GM18909 (cell line): ENCODE data around the gene MSL3B.

Experiments used
- ATAC-seq: cut with Tn5 transposase; IDR thresholded peaks from one replicate; pipeline ENCODE4 v1.9.1; 2021; ENCODE audit warnings: mild to moderate bottlenecking; ENCODE audit not compliant: unreplicated experiment, poor library complexity

The MSL3B gene

DNA sequence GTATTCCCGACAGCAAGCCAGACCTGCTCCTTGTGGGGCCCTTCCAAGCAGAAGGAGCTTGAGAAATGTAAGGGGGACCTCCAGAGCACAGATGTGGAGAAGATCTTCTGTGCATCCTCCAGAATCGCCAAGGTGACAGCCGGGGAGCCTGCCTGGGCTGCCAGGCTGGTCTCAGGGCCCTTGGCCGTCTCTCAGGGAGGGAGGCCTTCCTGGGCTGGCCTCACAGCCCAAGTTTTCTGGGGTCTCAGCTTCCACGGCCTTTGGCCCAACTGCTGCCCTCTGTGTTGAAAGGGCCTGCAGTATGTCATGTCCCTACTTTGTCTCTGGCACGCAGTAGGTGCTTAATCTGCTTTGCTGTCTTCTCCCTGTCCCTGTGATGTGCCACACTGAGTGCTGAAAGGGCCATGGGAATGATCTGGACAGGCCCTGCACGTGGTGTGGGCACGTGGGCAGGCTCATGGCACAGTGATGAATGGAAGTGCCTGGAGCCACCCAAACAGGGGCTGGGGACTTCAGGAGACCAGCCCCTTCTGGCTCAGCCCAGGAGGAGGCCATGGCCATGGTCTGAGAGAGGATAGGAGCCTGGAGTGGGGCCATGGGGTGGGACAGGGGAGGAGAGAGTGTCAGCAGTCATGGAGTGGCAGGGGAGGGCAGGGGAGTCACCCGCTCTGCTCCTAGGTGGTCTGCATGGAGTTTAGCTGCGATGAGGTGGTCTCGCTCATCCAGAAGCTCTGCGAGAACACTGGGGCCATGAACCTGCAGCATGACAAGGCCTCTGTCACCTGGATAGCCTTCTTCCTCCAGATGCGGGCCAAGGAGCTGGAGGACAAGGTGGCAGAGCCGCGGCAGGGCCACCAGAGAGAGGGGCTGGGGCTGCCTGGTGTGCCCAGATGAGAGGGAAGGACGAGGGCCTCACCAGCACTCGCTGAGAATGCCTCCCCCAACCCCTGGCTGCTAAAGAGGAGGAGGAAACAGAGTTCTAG lies 49.3 kb downstream of the MSL3B start:
- ATAC-seq, result no peak

DNA sequence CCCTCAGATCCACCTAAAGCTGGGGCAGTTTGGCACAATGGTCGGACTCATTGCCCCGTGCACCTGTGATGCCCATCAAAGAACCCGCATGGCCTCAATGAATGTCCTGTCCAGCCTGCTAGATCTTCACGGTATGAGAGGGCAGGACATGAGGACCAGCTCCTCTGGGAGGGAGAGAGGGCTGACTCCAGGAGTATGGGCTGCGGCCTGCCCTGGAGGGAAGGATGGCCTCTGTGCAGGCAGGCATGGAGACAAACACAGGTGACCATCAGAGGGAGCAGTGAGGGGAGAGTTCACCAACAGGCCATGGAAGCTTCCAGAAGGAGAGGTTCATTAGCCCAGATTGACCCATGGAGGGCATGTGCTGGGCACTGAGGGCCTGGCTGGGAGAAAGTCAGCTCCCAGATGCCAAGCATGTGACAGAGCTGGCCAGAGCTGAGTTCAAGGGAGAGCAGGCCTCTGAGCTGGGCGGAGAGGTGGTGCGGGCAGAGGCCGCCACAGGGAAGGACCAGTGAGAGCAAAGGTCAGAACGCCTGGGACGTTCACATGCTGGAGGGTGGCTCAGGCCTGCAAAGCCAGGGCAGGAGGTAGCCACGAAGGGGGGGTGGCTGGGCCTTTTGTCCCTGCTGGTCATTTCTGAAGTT lies 50.1 kb downstream of the MSL3B start:
- ATAC-seq, result no peak

GRCh38 chr2:233817361-233817911 lies 50.8 kb downstream of the MSL3B start:
- no peak for ATAC-seq

DNA sequence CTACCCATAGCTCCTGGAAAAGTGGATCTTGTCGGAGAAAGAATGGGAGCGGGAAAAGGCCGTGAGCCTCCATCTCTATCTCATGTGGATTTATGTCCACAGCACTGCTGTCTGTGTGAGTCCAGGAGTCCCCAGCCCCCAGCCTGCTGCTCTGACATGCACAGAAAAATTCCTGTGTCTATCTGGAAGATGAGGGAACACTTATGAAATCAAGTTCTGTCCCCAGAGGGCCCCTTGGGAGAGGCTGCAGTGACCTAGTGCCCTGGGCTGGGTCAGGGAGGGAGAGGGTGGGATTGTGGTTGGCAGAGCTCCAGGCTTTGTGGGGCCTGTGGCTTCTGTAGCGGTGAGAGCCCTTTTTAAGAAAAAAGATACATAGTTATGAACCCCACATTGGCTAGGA lies 51.4 kb downstream of the MSL3B start:
- ATAC-seq, result no peak

DNA sequence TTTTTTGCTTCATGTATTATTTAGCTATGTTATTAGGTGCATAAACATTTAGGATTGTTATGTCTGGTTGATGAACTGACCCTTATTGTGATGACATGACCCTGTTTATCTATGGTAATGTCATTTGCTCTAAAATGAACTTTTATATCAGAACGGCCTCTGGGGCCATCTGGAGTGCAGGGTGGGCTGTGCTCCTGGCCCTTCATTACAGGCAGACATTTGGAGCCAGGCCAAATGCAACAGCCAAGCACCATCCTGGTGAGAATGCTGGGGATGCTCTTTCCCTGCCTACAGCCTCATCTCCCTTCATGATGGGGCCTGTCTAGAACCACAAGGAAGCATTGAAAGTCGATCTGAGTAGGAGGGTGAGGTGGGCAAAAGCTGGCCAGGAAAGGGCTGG lies 51.9 kb downstream of the MSL3B start:
- ATAC-seq, result no peak

DNA sequence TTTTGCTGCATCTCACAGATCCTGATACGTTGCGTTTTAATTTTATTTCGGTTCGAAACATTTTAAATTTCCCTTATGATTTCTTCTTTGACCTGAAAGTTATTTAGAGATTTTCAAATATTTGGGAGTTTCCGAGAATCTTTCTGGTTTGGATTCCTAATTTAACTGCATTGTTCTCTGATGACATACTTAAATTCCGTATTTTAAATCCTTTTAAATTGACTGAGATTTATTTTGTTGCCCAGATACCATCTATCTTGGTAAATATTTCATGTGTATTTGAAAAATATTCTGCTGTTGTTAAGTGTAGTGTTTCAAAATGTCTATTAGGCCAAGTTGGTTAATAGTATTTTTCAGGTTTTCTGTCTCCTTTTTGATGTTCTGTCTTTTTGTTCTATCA lies 52.3 kb downstream of the MSL3B start:
- no peak for ATAC-seq
